ENCODE measurements around the gene GRK5.

DNA sequence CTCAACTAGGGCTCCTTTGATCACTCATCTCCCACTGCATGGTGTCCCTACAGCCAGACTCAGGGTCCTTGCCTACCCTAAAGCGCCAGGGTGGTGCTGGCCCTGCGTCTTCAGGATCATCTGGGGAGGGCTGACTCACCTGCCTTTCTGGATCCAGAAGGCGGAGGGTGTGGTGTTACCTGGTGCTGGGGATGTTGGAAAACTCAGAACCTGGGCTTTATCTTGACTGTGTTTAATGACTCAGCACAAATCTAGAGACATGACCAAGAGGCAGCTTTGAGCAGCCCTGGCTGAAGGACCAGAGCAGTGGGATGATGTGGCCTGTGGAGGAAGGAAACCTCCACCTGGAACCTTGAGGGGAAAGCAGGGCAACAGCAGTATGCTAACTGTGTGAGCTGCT, 96.5 kb downstream of the GRK5 start:
- TF ChIP-seq, protein P1, sequence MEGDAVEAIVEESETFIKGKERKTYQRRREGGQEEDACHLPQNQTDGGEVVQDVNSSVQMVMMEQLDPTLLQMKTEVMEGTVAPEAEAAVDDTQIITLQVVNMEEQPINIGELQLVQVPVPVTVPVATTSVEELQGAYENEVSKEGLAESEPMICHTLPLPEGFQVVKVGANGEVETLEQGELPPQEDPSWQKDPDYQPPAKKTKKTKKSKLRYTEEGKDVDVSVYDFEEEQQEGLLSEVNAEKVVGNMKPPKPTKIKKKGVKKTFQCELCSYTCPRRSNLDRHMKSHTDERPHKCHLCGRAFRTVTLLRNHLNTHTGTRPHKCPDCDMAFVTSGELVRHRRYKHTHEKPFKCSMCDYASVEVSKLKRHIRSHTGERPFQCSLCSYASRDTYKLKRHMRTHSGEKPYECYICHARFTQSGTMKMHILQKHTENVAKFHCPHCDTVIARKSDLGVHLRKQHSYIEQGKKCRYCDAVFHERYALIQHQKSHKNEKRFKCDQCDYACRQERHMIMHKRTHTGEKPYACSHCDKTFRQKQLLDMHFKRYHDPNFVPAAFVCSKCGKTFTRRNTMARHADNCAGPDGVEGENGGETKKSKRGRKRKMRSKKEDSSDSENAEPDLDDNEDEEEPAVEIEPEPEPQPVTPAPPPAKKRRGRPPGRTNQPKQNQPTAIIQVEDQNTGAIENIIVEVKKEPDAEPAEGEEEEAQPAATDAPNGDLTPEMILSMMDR (IDR thresholded peaks at IDR 0.05; ENCODE audit: poor library complexity, severe bottlenecking), result no peak
- TF ChIP-seq EZH2 (IDR thresholded peaks at IDR 0.05; ENCODE audit: borderline replicate concordance, insufficient read depth, low read length, poor library complexity, severe bottlenecking), result no peak
